HG02870 (cell line): ENCODE measurements around the gene AFAP1L2.

Experiments used
- ATAC-seq: cut with Tn5 transposase; IDR thresholded peaks from one replicate; pipeline ENCODE4 v1.9.1; 2021; ENCODE audit warnings: mild to moderate bottlenecking, moderate library complexity; ENCODE audit not compliant: unreplicated experiment

Gene AFAP1L2

GRCh38 chr10:114404171-114405010, at the start of gene AFAP1L2:
Gene AFAP1L2, minus strand, starts transcription at chr10:114404502. Its CDS starts 47 bp downstream, at chr10:114404455.
- no peak for ATAC-seq

GRCh38 chr10:114453576-114453975, 49.3 kb upstream of the AFAP1L2 start:
- no peak for ATAC-seq

- ATAC-seq, result no peak
Observed at GRCh38 chr10:114448897-114449296, 44.6 kb upstream of the AFAP1L2 start.

- no peak for ATAC-seq
Observed at GRCh38 chr10:114445332-114445731, 41.0 kb upstream of the AFAP1L2 start.

GRCh38 chr10:114444819-114445218, 40.5 kb upstream of the AFAP1L2 start:
- ATAC-seq, result no peak

- ATAC-seq, result no peak
Observed at GRCh38 chr10:114442091-114442630, 37.9 kb upstream of the AFAP1L2 start.

- ATAC-seq, result no peak
Observed at GRCh38 chr10:114441107-114441506, 36.8 kb upstream of the AFAP1L2 start.

- ATAC-seq, result no peak
Observed at GRCh38 chr10:114437473-114438292, 33.4 kb upstream of the AFAP1L2 start.

GRCh38 chr10:114436941-114437340, 32.6 kb upstream of the AFAP1L2 start:
- no peak for ATAC-seq

GRCh38 chr10:114432566-114433093, 28.3 kb upstream of the AFAP1L2 start:
- no peak for ATAC-seq

GRCh38 chr10:114431414-114432135, 27.3 kb upstream of the AFAP1L2 start:
- no peak for ATAC-seq

- no peak for ATAC-seq
Observed at GRCh38 chr10:114430688-114431413, 26.5 kb upstream of the AFAP1L2 start.

GRCh38 chr10:114429581-114430335, 25.5 kb upstream of the AFAP1L2 start:
- no peak for ATAC-seq

GRCh38 chr10:114427124-114427852, 23.0 kb upstream of the AFAP1L2 start:
- no peak for ATAC-seq

- no peak for ATAC-seq
Observed at GRCh38 chr10:114426476-114426875, 22.2 kb upstream of the AFAP1L2 start.

GRCh38 chr10:114420811-114421485, 16.6 kb upstream of the AFAP1L2 start:
- ATAC-seq, result no peak

- no peak for ATAC-seq
Observed at GRCh38 chr10:114418109-114418508, 13.8 kb upstream of the AFAP1L2 start.
